Measurements from ENCODE around the gene DPYSL3. TPM values are rescaled to one million over a fixed set of nuclear protein-coding genes. Genes with fewer than 3 reads are reported as not detected.

DPYSL3 gene
- total and polyA plus RNA-seq, 4 donors, result 0.35 to 3.6 (median 1.7) TPM

DNA sequence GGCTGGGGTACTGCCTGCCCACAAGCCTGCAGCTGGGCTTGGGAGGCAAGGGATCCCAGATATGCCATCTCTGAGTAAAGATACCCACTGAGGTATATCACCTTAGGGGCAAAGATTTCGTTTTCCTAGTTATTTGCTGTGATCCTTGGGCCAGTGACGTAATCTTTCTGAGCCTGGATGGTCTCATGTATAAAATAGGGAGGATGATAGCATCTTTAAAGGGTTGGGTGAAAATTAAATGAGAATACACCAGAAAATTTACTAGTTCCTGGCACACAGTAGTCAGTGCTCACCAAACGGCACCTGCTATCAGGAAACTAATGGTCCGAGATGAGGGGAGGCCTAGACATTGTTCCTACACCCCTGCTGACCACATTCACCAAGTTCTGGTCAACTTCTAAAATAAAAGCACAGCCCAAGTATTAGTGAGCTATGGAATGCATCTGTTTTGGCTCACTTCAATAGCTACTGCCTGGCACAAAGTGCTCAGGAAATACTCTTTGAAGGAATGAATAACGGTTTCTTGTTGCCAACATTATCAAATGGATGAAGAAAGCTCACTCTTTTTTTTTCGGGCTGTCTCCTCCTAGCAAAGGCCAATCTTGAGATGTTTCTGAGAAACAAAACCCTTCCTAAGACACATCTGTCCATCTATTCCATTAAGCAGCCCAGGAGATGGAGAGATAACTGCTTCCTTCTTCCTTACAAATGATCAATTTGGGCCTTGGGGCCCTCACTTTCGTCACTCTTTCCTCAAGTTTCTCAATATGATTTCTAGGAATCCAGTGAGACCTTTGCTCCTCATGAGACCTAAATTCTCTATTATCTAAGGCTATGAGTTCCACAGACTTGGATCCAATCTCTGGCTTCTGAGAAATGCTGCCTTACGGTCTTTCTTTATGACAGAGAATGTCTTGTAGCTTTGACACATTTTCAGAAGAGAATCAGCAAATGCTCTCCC lies 98.2 kb downstream of the DPYSL3 start:
- TF ChIP-seq FOXA2 (IDR thresholded peaks at IDR 0.05) (no peak), JUND (IDR thresholded peaks at IDR 0.05) (no peak), YY1 (IDR thresholded peaks at IDR 0.05) (no peak), FOXA1 (IDR thresholded peaks at IDR 0.05) (no peak), HNF4G (IDR thresholded peaks at IDR 0.05) (no peak), EGR1 (IDR thresholded peaks at IDR 0.05; ENCODE audit: low read depth in 2 of 2) (no peak), HNF4A (conservative IDR thresholded peaks at IDR 0.05) (no peak), GABPA (IDR thresholded peaks at IDR 0.05 in 1 of 2, conservative IDR thresholded peaks at IDR 0.05 in 1 of 2) (no peak), RAD21 (IDR thresholded peaks at IDR 0.05) (no peak), TAF1 (conservative IDR thresholded peaks at IDR 0.05) (no peak)
- TF ChIP-seq, protein P1, sequence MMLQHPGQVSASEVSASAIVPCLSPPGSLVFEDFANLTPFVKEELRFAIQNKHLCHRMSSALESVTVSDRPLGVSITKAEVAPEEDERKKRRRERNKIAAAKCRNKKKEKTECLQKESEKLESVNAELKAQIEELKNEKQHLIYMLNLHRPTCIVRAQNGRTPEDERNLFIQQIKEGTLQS (IDR thresholded peaks at IDR 0.05), result no peak
- TF ChIP-seq, protein P2, sequence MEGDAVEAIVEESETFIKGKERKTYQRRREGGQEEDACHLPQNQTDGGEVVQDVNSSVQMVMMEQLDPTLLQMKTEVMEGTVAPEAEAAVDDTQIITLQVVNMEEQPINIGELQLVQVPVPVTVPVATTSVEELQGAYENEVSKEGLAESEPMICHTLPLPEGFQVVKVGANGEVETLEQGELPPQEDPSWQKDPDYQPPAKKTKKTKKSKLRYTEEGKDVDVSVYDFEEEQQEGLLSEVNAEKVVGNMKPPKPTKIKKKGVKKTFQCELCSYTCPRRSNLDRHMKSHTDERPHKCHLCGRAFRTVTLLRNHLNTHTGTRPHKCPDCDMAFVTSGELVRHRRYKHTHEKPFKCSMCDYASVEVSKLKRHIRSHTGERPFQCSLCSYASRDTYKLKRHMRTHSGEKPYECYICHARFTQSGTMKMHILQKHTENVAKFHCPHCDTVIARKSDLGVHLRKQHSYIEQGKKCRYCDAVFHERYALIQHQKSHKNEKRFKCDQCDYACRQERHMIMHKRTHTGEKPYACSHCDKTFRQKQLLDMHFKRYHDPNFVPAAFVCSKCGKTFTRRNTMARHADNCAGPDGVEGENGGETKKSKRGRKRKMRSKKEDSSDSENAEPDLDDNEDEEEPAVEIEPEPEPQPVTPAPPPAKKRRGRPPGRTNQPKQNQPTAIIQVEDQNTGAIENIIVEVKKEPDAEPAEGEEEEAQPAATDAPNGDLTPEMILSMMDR (IDR thresholded peaks at IDR 0.05; ENCODE audit: low read depth, low read length, missing input control), result no peak
- TF ChIP-seq, protein P3, sequence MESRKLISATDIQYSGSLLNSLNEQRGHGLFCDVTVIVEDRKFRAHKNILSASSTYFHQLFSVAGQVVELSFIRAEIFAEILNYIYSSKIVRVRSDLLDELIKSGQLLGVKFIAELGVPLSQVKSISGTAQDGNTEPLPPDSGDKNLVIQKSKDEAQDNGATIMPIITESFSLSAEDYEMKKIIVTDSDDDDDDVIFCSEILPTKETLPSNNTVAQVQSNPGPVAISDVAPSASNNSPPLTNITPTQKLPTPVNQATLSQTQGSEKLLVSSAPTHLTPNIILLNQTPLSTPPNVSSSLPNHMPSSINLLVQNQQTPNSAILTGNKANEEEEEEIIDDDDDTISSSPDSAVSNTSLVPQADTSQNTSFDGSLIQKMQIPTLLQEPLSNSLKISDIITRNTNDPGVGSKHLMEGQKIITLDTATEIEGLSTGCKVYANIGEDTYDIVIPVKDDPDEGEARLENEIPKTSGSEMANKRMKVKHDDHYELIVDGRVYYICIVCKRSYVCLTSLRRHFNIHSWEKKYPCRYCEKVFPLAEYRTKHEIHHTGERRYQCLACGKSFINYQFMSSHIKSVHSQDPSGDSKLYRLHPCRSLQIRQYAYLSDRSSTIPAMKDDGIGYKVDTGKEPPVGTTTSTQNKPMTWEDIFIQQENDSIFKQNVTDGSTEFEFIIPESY (IDR thresholded peaks at IDR 0.05), result no peak
- Histone ChIP-seq H3K27ac (ENCODE audit: low read depth in 1 of 2, low read length in 2 of 2) (no peak overlapping the region), H3K27me3 (ENCODE audit: control insufficient read depth in 4 of 4, insufficient read depth in 4 of 4, low read length in 3 of 4) (no peaks in the 10 kb centered on the region), H3K9me3 (ENCODE audit: control insufficient read depth in 4 of 4, low read length in 3 of 4) (no peaks in the 10 kb centered on the region), H3K4me3 (ENCODE audit: low read depth in 1 of 3, low read length in 3 of 3) (no peak overlapping the region), H3K9ac (ENCODE audit: low read depth in 1 of 2, low read length in 2 of 2) (no peak overlapping the region), H3K4me1 (ENCODE audit: control insufficient read depth in 4 of 4, insufficient read depth in 4 of 4, low read length in 3 of 4) (no peaks in the 10 kb centered on the region), H3K36me3 (ENCODE audit: control insufficient read depth in 4 of 4, insufficient read depth in 3 of 4, low read depth in 1 of 4, low read length in 3 of 4) (no peaks in the 10 kb centered on the region)
- no peak for DNase-seq (ENCODE audit: low spot score)
- WGBS, result 80% methylated on average over 8 of the region's 8 CpGs

DNA sequence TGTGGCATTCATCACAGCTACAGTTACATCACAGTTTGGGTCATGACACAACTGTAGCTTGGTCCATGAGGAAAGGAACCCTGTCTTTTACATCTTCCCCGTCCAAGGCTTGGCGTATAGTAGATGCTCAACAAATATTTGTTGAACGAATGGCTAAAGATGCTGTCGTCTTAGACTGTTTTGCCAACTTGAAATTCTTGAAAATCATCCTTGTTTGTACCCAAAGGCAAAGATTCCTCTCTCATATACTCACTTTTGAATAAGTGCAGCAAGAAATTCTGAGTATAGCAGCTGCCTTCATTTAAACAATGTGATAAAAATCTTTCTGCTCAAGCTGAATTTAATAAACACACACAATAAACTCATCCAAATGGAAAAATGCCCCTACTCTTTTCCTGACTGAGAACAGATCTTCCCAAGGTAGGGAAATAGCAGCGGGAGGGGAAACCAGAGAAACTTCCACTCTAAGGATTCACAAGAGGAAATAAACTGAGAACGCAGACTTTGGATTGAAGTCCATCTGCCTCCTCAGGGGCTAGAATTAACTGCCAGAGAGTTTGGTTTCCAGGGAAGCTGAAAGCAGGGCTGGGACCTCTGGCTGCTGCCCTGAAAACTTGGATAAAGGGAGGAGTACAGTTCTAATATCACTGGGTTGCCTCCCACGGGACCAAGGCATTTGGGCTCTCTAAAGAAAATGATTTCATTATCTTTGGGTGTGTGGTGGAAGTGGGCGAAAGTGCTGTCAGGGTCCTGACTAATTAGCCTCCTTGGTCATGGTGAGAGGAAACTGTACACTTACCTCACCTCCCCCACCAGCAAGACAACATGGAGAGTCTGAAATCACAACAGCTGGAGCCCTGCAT lies 99.1 kb downstream of the DPYSL3 start:
- 80% methylated on average over 8 of the region's 8 CpGs for WGBS
- no peaks in the 10 kb centered on the region for H3K4me1 ChIP-seq (ENCODE audit: control insufficient read depth in 4 of 4, insufficient read depth in 4 of 4, low read length in 3 of 4)
- no peak overlapping the region for H3K9ac ChIP-seq (ENCODE audit: low read depth in 1 of 2, low read length in 2 of 2)
- no peaks in the 10 kb centered on the region for H3K36me3 ChIP-seq (ENCODE audit: control insufficient read depth in 4 of 4, insufficient read depth in 3 of 4, low read depth in 1 of 4, low read length in 3 of 4)
- no peak overlapping the region for H3K27ac ChIP-seq (ENCODE audit: low read depth in 1 of 2, low read length in 2 of 2)
- no peak for DNase-seq (ENCODE audit: low spot score)
- TF ChIP-seq YY1 (IDR thresholded peaks at IDR 0.05) (no peak), TAF1 (conservative IDR thresholded peaks at IDR 0.05) (no peak), NR2F2 (IDR thresholded peaks at IDR 0.05) (no peak), HNF4A (conservative IDR thresholded peaks at IDR 0.05) (no peak), RXRA (IDR thresholded peaks at IDR 0.05) (no peak), SP1 (IDR thresholded peaks at IDR 0.05) (no peak)
- TF ChIP-seq, protein P2 (IDR thresholded peaks at IDR 0.05; ENCODE audit: low read depth, low read length, missing input control), result no peak
- no peaks in the 10 kb centered on the region for H3K9me3 ChIP-seq (ENCODE audit: control insufficient read depth in 4 of 4, low read length in 3 of 4)
- no peaks in the 10 kb centered on the region for H3K27me3 ChIP-seq (ENCODE audit: control insufficient read depth in 4 of 4, insufficient read depth in 4 of 4, low read length in 3 of 4)
- no peak overlapping the region for H3K4me3 ChIP-seq (ENCODE audit: low read depth in 1 of 3, low read length in 3 of 3)

All from liver (tissue), 9 donors.